ENCODE data around the gene HYAL1. TPM values are rescaled to one million over a fixed set of nuclear protein-coding genes. Genes with fewer than 3 reads are reported as not detected.
"Not testable (repeated sequence)": the region's sequence is repeated elsewhere in the genome, so short reads cannot be mapped to it uniquely, and the experiment has no call there.

The HYAL1 gene
- total and polyA plus RNA-seq, 8 donors, result 2.1 to 41.3 (median 2.9) TPM

GRCh38 chr3:50316657-50317242 is 13.4 kb upstream of the HYAL1 start:
- ATAC-seq, result peak; percentile 76
- peak overlapping the region; percentile 71 to 83 for H3K27ac ChIP-seq
- no peak for TF ChIP-seq CTCF (IDR thresholded peaks at IDR 0.05)
- intact Hi-C loops (cut with DNase I), result no loop called here
- H3K36me3 ChIP-seq, result peaks cover 0 to 38% of the 10 kb centered on the region in 2 donors
- H3K4me1 ChIP-seq, result peaks cover 37 to 75% of the 10 kb centered on the region in 2 donors
- peak in 3 of 4 donors; percentile 35 to 95 (median 93) for DNase-seq
- H3K4me3 ChIP-seq, result peak overlapping the region in 1 of 2 donors; percentile 91
- no peaks in the 10 kb centered on the region for H3K9me3 ChIP-seq
- no peaks in the 10 kb centered on the region for H3K27me3 ChIP-seq

GRCh38 chr3:50314816-50315215 is 11.4 kb upstream of the HYAL1 start:
- H3K27me3 ChIP-seq, result no peaks in the 10 kb centered on the region
- no peak overlapping the region for H3K4me3 ChIP-seq
- ATAC-seq, result no peak
- H3K4me1 ChIP-seq, result peaks cover 29 to 70% of the 10 kb centered on the region in 2 donors
- no peak for TF ChIP-seq CTCF (IDR thresholded peaks at IDR 0.05)
- peak overlapping the region; percentile 31 to 36 for H3K27ac ChIP-seq
- no peak for DNase-seq
- H3K36me3 ChIP-seq, result peaks cover 0 to 37% of the 10 kb centered on the region in 2 donors
- no peaks in the 10 kb centered on the region for H3K9me3 ChIP-seq
- intact Hi-C loops (cut with DNase I), result no loop called here

GRCh38 chr3:50314342-50314741 is 11.0 kb upstream of the HYAL1 start:
- ATAC-seq, result peak; percentile 8
- no peak for TF ChIP-seq CTCF (IDR thresholded peaks at IDR 0.05)

GRCh38 chr3:50312041-50312440 is 8.7 kb upstream of the HYAL1 start:
- H3K27ac ChIP-seq; DNase-seq; ATAC-seq; intact Hi-C loops (cut with DNase I); H3K4me3 ChIP-seq; H3K27me3 ChIP-seq: not testable (repeated sequence)
- H3K4me1 ChIP-seq, result peaks cover 2 to 46% of the 10 kb centered on the region in 2 donors
- H3K36me3 ChIP-seq, result peaks cover 0 to 15% of the 10 kb centered on the region in 2 donors
- peaks cover 4 to 15% of the 10 kb centered on the region in 2 donors for H3K9me3 ChIP-seq

More at GRCh38 chr3:50314342-50314741, 11.0 kb upstream of the HYAL1 start:
- Histone ChIP-seq H3K27ac (peak overlapping the region; percentile 31 to 36), H3K4me1 (peaks cover 25 to 69% of the 10 kb centered on the region in 2 donors), H3K4me3 (no peak overlapping the region), H3K36me3 (peaks cover 0 to 32% of the 10 kb centered on the region in 2 donors), H3K9me3 (no peaks in the 10 kb centered on the region), H3K27me3 (no peaks in the 10 kb centered on the region)
- intact Hi-C loops (cut with DNase I), result no loop called here
- DNase-seq, result no peak

GRCh38 chr3:50304601-50305000 is 1.2 kb upstream of the HYAL1 start:
- H3K4me3 ChIP-seq, result no peak overlapping the region
- TF ChIP-seq CTCF (IDR thresholded peaks at IDR 0.05), result no peak
- intact Hi-C loops (cut with DNase I), result no loop called here
- peaks cover 0 to 6% of the 10 kb centered on the region in 2 donors for H3K36me3 ChIP-seq
- peaks cover 25 to 43% of the 10 kb centered on the region in 2 donors for H3K4me1 ChIP-seq
- DNase-seq (no peak), ATAC-seq (no peak)
- H3K9me3 ChIP-seq, result peaks cover 4 to 15% of the 10 kb centered on the region in 2 donors
- H3K27ac ChIP-seq, result no peak overlapping the region
- H3K27me3 ChIP-seq, result no peaks in the 10 kb centered on the region

Data from left lung (tissue), 10 donors.